ENCODE measurements around the gene ZNF805.
"Not testable (repeated sequence)": the region's sequence is repeated elsewhere in the genome, so short reads cannot be mapped to it uniquely, and the experiment has no call there.

ZNF805 gene

GRCh38 chr19:57240311-57241090 is at the start of gene ZNF805:
ZNF805 (plus strand) TSS chr19:57240632; CDS start chr19:57240892, 260 bp downstream.
- TF ChIP-seq, protein P1, sequence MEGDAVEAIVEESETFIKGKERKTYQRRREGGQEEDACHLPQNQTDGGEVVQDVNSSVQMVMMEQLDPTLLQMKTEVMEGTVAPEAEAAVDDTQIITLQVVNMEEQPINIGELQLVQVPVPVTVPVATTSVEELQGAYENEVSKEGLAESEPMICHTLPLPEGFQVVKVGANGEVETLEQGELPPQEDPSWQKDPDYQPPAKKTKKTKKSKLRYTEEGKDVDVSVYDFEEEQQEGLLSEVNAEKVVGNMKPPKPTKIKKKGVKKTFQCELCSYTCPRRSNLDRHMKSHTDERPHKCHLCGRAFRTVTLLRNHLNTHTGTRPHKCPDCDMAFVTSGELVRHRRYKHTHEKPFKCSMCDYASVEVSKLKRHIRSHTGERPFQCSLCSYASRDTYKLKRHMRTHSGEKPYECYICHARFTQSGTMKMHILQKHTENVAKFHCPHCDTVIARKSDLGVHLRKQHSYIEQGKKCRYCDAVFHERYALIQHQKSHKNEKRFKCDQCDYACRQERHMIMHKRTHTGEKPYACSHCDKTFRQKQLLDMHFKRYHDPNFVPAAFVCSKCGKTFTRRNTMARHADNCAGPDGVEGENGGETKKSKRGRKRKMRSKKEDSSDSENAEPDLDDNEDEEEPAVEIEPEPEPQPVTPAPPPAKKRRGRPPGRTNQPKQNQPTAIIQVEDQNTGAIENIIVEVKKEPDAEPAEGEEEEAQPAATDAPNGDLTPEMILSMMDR (IDR thresholded peaks at IDR 0.05; ENCODE audit: low read depth, low read length): no peak
- Histone ChIP-seq H3K27me3 (ENCODE audit: insufficient read depth, low read depth, severe bottlenecking) (no peaks in the 10 kb centered on the region), H3K36me3 (peaks cover 9% of the 10 kb centered on the region), H3K27ac (peak within 1 kb of the TSS; percentile 85), H3K9me3 (ENCODE audit: severe bottlenecking) (no peaks in the 10 kb centered on the region), H3K4me3 (ENCODE audit: low read depth, low read length) (peak within 1 kb of the TSS; percentile 93)
- peak; percentile 96 for DNase-seq

DNA sequence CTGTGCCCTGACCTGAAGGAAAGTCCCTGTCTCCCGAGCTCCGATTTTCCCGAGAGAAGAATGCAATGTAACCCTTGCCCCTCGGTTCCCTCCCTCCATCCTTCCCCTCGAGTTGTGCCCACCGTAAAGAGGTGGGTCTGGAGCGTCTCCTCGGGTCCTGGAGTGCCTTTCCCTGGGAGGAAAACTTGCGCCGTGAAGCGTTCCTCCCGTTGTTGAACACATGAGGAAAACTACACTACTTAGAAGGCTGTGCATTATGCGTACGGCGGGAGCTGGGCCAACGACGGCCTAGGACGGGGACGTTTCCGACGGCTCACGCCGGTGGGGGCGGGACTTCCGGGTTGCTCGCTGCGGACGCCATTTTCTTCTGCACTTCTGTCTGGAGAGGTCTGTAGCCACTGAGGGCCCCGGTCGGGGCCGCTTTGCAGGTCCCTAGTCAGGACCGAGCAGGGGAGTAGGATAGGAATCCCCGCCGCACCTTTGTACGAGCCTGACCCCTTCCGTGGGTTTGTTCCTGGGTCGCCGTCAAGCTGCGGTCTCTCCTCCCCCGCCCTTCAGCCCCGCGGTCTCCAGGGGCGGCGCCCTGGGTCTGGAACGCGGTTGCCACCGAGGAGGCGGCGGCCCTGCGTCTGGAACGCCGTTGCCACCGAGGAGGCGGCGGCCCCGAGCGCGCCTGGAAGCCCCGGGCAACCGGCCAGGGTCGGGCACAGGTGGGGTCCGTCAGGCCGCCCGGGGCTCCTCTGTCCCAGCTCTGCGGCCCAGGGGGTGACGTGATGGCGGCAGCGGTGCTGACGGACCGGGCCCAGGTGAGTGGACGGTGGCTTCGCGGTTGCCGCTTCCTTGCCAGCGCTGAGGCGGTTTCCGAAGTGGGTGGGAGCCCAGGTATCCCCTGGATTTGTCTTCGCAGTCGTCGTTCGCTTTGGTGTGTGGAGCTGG is 49.0 kb upstream of the ZNF805 start, which contains the start of gene ZNF264:
ZNF264 (plus strand) TSS at position 360 of the 936 bp plus-strand sequence; CDS start at position 774, 414 bp downstream.
- peak; percentile 90 for DNase-seq
- TF ChIP-seq, protein P1 (IDR thresholded peaks at IDR 0.05; ENCODE audit: low read depth, low read length): no peak
- H3K9me3 ChIP-seq (ENCODE audit: severe bottlenecking): peaks cover 32% of the 10 kb centered on the region
- H3K4me3 ChIP-seq (ENCODE audit: low read depth, low read length): peak within 1 kb of the TSS; percentile 89
- peak within 1 kb of the TSS; percentile 83 for H3K27ac ChIP-seq
- peaks cover 4% of the 10 kb centered on the region for H3K27me3 ChIP-seq (ENCODE audit: insufficient read depth, low read depth, severe bottlenecking)
- H3K36me3 ChIP-seq: peaks cover 41% of the 10 kb centered on the region

DNA sequence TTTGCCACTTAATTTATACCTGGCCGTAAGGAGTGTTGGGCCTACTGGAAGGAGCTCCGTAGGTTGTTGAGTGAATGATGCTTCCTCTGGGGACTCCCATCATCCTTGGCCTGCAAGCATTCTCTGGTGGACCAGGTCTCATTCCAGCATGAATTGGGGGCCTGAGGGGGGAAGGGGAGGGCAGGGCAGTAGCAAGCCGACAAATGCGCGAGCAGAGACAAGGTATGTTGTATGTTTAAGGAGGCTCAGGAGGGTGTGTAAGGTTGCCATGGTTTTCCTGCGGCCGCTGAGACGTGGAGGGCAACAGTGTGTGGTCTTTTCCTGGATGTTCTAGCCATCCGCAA is 48.4 kb upstream of the ZNF805 start:
- Histone ChIP-seq H3K36me3 (peaks cover 47% of the 10 kb centered on the region), H3K4me3 (ENCODE audit: low read depth, low read length) (peak overlapping the region; percentile 89), H3K27ac (peak overlapping the region; percentile 83), H3K9me3 (ENCODE audit: severe bottlenecking) (peaks cover 26% of the 10 kb centered on the region), H3K27me3 (ENCODE audit: insufficient read depth, low read depth, severe bottlenecking) (peaks cover 4% of the 10 kb centered on the region)
- TF ChIP-seq, protein P1 (IDR thresholded peaks at IDR 0.05; ENCODE audit: low read depth, low read length): no peak
- DNase-seq: no peak

- Histone ChIP-seq H3K27me3 (ENCODE audit: insufficient read depth, low read depth, severe bottlenecking) (no peaks in the 10 kb centered on the region), H3K36me3 (peaks cover 56% of the 10 kb centered on the region), H3K4me3 (ENCODE audit: low read depth, low read length) (no peak overlapping the region), H3K9me3 (ENCODE audit: severe bottlenecking) (peaks cover 16% of the 10 kb centered on the region), H3K27ac (no peak overlapping the region)
- DNase-seq: no peak
- TF ChIP-seq, protein P1 (IDR thresholded peaks at IDR 0.05; ENCODE audit: low read depth, low read length): no peak
These were observed 47.4 kb upstream of the ZNF805 start for GRCh38 chr19:57192993-57193392.

- H3K27me3 ChIP-seq (ENCODE audit: insufficient read depth, low read depth, severe bottlenecking); DNase-seq; H3K27ac ChIP-seq; H3K9me3 ChIP-seq (ENCODE audit: severe bottlenecking); H3K4me3 ChIP-seq (ENCODE audit: low read depth, low read length): not testable (repeated sequence)
- H3K36me3 ChIP-seq: peaks cover 67% of the 10 kb centered on the region
These were observed 42.6 kb upstream of the ZNF805 start for GRCh38 chr19:57197874-57198273.

DNA sequence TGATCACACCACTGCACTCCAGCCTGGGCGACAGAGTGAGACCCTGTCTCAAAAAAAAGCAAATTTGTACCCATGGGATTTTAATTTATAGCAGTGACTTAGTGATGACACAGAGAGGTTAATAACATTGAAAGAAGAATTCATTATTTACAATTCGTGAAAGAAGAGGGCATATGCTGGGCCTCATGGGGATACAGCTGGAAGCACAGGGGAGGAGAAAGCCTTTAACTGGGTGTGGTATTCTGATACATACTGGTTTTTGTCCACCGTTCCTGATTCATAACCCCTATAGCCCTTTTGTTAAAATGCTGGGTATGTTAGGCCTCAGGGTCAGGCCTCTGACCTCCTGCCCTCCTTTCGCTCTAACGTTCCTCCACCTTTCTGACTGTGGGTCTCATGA is 38.3 kb upstream of the ZNF805 start:
- no peak overlapping the region for H3K27ac ChIP-seq
- DNase-seq: no peak
- TF ChIP-seq, protein P1 (IDR thresholded peaks at IDR 0.05; ENCODE audit: low read depth, low read length): no peak
- H3K27me3 ChIP-seq (ENCODE audit: insufficient read depth, low read depth, severe bottlenecking): no peaks in the 10 kb centered on the region
- H3K36me3 ChIP-seq: peaks cover 49% of the 10 kb centered on the region
- no peaks in the 10 kb centered on the region for H3K9me3 ChIP-seq (ENCODE audit: severe bottlenecking)
- H3K4me3 ChIP-seq (ENCODE audit: low read depth, low read length): no peak overlapping the region
